Astrocyte (in vitro differentiated cells and primary cell): ENCODE results near the gene HS6ST3.

ENCODE experiments used
- CTCF ChIP-seq: IDR thresholded peaks from 2 replicates; pipeline ENCODE4 v1.5.1; 2011; ENCODE audit warnings: low read depth, mild to moderate bottlenecking, inconsistent platforms, low read length, moderate library complexity; ENCODE audit not compliant: insufficient read depth
- EZH2 ChIP-seq: IDR thresholded peaks from 2 replicates; pipeline ENCODE4 v1.6.1; 2012; ENCODE audit warnings: mild to moderate bottlenecking, low read length, inconsistent platforms; ENCODE audit not compliant: insufficient read depth

- no peak for TF ChIP-seq CTCF
- no peak for TF ChIP-seq EZH2
Measured at GRCh38 chr13:96821971-96822370, 732.1 kb downstream of the HS6ST3 start.
